B cell (primary cell): ENCODE measurements around the gene TMEM52. TPM values are rescaled to one million over a fixed set of nuclear protein-coding genes. Genes with fewer than 3 reads are reported as not detected.

ENCODE experiments used
- ATAC-seq: fragments of 200-7000 bp; cut with Tn5 transposase; one replicate; pipeline ENCODE4 v1.10.0; 2021; ENCODE audit warnings: low read depth, mild to moderate bottlenecking, moderate number of reproducible peaks, moderate library complexity
- CTCF ChIA-PET: fragments of 350-600 bp; sonication (Branson Sonifier 250); formaldehyde crosslinking; loops from one replicate; lab custom pipeline; 2021; ENCODE audit warnings: antibody characterized with exemption, inconsistent platforms; lab: Charles Lee
- POLR2A ChIA-PET: fragments of 350-600 bp; sonication (Branson Sonifier 250); formaldehyde crosslinking; loops from one replicate; lab custom pipeline; 2021; ENCODE audit warnings: antibody characterized with exemption; lab: Charles Lee
- DNase-seq: peaks from one replicate; pipeline ENCODE4 v3.0.0; 2013
- H2AFZ ChIP-seq: 2 replicates; pipeline ENCODE4 v1.6.1; 2012; ENCODE audit warnings: mild to moderate bottlenecking, low read depth, low read length; ENCODE audit not compliant: insufficient read depth, poor library complexity, severe bottlenecking
- H3K27ac ChIP-seq, 2 donors: 1 replicate in 1 of 2; 2 replicates in 1 of 2; pipeline ENCODE4 v1.5.1; 2012 to 2013; ENCODE audit warnings: low read length in 2 of 2, mild to moderate bottlenecking in 2 of 2, moderate library complexity in 1 of 2
- H3K27me3 ChIP-seq, 4 experiments: fragments of 200-600 bp in 1 of 4; sonication (generic) in 1 of 4; replicated peaks in 1 of 4; 1 replicate in 2 of 4; 2 replicates in 2 of 4; pipeline versions ENCODE4 v1.6.1 to v1.7.0; 2013 to 2016; ENCODE audit warnings: low read length in 3 of 4, mild to moderate bottlenecking in 2 of 4, mixed read lengths in 1 of 4, moderate library complexity in 1 of 4; ENCODE audit not compliant: insufficient read depth in 4 of 4, control insufficient read depth in 3 of 4; ENCODE audit errors: control extremely low read depth in 1 of 4
- H3K36me3 ChIP-seq, 2 experiments: replicated peaks in 1 of 2; 1 replicate in 1 of 2; 2 replicates in 1 of 2; pipeline versions ENCODE4 v1.6.1 to v1.7.1; 2013; ENCODE audit warnings: low read length in 1 of 2; ENCODE audit not compliant: insufficient read depth in 2 of 2, control insufficient read depth in 1 of 2; ENCODE audit errors: control extremely low read depth in 1 of 2, extremely low read depth in 1 of 2
- H3K4me1 ChIP-seq, 2 donors: fragments of 200-600 bp in 1 of 2; sonication (generic) in 1 of 2; 1 replicate in 1 of 2; 2 replicates in 1 of 2; pipeline versions ENCODE4 v1.5.1 to v1.6.1; 2013 to 2017; ENCODE audit warnings: low read length in 2 of 2; ENCODE audit not compliant: control insufficient read depth in 2 of 2, insufficient read depth in 2 of 2
- H3K4me2 ChIP-seq: replicated peaks from 2 replicates; pipeline ENCODE3; 2012; ENCODE audit warnings: mild to moderate bottlenecking, low read depth, low read length; ENCODE audit not compliant: poor library complexity, severe bottlenecking
- H3K4me3 ChIP-seq, 5 experiments: fragments of 200-600 bp in 1 of 5; sonication (generic) in 1 of 5; 1 replicate in 3 of 5; 2 replicates in 2 of 5; pipeline versions ENCODE4 v1.5.1 to v1.7.0; 2011 to 2016; ENCODE audit warnings: low read length in 4 of 5, mild to moderate bottlenecking in 4 of 5, low read depth in 2 of 5, control low read depth in 1 of 5, moderate library complexity in 1 of 5; ENCODE audit not compliant: insufficient read depth in 1 of 5; ENCODE audit errors: control extremely low read depth in 1 of 5, extremely low read depth in 1 of 5
- H3K79me2 ChIP-seq: fragments of 200-600 bp; sonication (generic); one replicate; pipeline ENCODE4 v1.6.0; 2016; ENCODE audit warnings: low read length; ENCODE audit not compliant: control insufficient read depth, insufficient read depth
- H3K9ac ChIP-seq: fragments of 200-600 bp; sonication (generic); 2 replicates; pipeline ENCODE4 v1.6.1; 2017; ENCODE audit warnings: mild to moderate bottlenecking, low read length, moderate library complexity
- H3K9me3 ChIP-seq, 3 donors: one replicate each; pipeline versions ENCODE4 v1.6.1 to v1.7.1; 2013; ENCODE audit warnings: low read length in 2 of 3; ENCODE audit not compliant: control insufficient read depth in 2 of 3, insufficient read depth in 1 of 3; ENCODE audit errors: control extremely low read depth in 1 of 3
- H4K20me1 ChIP-seq: 2 replicates; pipeline ENCODE4 v1.6.0; 2012; ENCODE audit warnings: mild to moderate bottlenecking, low read length; ENCODE audit not compliant: insufficient read depth, control insufficient read depth, poor library complexity, severe bottlenecking
- H3K27ac Mint-ChIP-seq: one replicate; pipeline ENCODE4 v1.8.0; 2021; ENCODE audit warnings: mixed read lengths
- H3K27me3 Mint-ChIP-seq: one replicate; pipeline ENCODE4 v1.8.0; 2021; ENCODE audit warnings: mixed read lengths
- H3K4me1 Mint-ChIP-seq: one replicate; pipeline ENCODE4 v1.8.0; 2021; ENCODE audit warnings: mixed read lengths
- H3K4me3 Mint-ChIP-seq: one replicate; pipeline ENCODE4 v1.8.0; 2021; ENCODE audit warnings: mixed read lengths
- H3K9me3 Mint-ChIP-seq: one replicate; pipeline ENCODE4 v1.8.0; 2022; ENCODE audit warnings: mixed read lengths; ENCODE audit not compliant: insufficient read depth
- EZH2 ChIP-seq: IDR thresholded peaks from 2 replicates; pipeline ENCODE4 v1.6.1; 2012; ENCODE audit warnings: borderline replicate concordance, low read depth, mild to moderate bottlenecking, moderate library complexity, low read length; ENCODE audit not compliant: insufficient read depth, poor library complexity, severe bottlenecking
- whole genome bisulfite sequencing: methylation state at CpG from one replicate; pipeline ENCODE4 v1.1.5; 2013; ENCODE audit warnings: missing lambda C conversion rate; ENCODE audit not compliant: insufficient coverage; 5-methylcytosine and 5-hydroxymethylcytosine counted together
- intact Hi-C: fragments of 100-400 bp; cut with micrococcal nuclease; formaldehyde crosslinking; loops from one replicate; pipeline ENCODE4 v1.10.0; 2022
- polyA plus RNA-seq: library from polyadenylated mRNA; depleted of rRNA; stranded (reverse); fragments of >200 nt; gene quantifications from 2 replicates; pipeline ENCODE4 v1.2.3, GENCODE V29; 2012
- total RNA-seq, 2 donors: library from RNA; stranded (reverse); fragments of 120-200 nt in 1 of 2; gene quantifications; 1 replicate in 1 of 2; 2 replicates in 1 of 2; pipeline versions ENCODE4 v1.2.3 to v1.2.4, GENCODE V29; 2013 to 2022
- TF ChIP-seq, protein P1 (sequence below): fragments of 200-600 bp; IDR thresholded peaks from one replicate; pipeline ENCODE4 v1.8.0; 2022; ENCODE audit warnings: antibody characterized with exemption, mild to moderate bottlenecking

The TMEM52 gene
- total and polyA plus RNA-seq, 2 donors (not counting 1 experiment from before 2014, with no cell fraction given), result 0.69 to 1.00 TPM

DNA sequence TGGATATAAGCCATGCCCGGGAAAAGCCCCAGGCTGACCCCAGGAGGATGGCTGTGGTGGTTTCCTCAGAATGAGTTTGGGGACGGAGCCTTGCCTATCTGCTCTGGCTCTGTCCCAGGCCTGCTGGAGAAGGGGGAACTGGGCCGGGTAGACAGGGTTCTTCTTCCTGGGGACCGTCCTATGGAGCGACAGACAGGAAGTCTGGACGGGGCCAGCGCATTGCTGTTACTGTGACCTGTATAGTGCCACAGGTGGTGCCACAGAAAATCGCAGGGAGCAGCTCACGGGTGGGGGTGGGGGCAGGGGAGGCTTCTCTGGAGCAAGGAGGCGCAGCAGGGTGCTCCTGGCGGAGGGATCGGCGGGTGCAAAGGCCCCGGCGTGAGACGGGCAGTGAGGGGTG lies 48.1 kb upstream of the TMEM52 start:
- no peaks in the 10 kb centered on the region for H3K4me1 ChIP-seq
- no peaks in the 10 kb centered on the region for H3K4me1 Mint-ChIP-seq
- H4K20me1 ChIP-seq, result no peaks in the 10 kb centered on the region
- H3K27me3 ChIP-seq, result peaks cover 0 to 3% (median 0%) of the 10 kb centered on the region in 4 experiments
- ChIA-PET CTCF (no interaction called here), POLR2A (interaction anchor here (0.7 kb wide), 1 partner anchor 1126 kb away, joined by 6 read pairs; no protein-coding TSS in a partner anchor)
- intact Hi-C loops, result no loop called here
- H3K27ac ChIP-seq, result no peak overlapping the region
- no peak overlapping the region for H3K9ac ChIP-seq
- no peak overlapping the region for H3K4me3 Mint-ChIP-seq
- no peak overlapping the region for H2AFZ ChIP-seq
- no peak overlapping the region for H3K27ac Mint-ChIP-seq
- peaks cover 0 to 24% (median 0%) of the 10 kb centered on the region in 3 donors for H3K9me3 ChIP-seq
- TF ChIP-seq, protein P1, sequence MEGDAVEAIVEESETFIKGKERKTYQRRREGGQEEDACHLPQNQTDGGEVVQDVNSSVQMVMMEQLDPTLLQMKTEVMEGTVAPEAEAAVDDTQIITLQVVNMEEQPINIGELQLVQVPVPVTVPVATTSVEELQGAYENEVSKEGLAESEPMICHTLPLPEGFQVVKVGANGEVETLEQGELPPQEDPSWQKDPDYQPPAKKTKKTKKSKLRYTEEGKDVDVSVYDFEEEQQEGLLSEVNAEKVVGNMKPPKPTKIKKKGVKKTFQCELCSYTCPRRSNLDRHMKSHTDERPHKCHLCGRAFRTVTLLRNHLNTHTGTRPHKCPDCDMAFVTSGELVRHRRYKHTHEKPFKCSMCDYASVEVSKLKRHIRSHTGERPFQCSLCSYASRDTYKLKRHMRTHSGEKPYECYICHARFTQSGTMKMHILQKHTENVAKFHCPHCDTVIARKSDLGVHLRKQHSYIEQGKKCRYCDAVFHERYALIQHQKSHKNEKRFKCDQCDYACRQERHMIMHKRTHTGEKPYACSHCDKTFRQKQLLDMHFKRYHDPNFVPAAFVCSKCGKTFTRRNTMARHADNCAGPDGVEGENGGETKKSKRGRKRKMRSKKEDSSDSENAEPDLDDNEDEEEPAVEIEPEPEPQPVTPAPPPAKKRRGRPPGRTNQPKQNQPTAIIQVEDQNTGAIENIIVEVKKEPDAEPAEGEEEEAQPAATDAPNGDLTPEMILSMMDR, result no peak
- TF ChIP-seq EZH2, result no peak
- WGBS, result 53% methylated on average over 14 of the region's 16 CpGs
- H3K9me3 Mint-ChIP-seq, result no peaks in the 10 kb centered on the region
- no peak overlapping the region for H3K4me2 ChIP-seq
- H3K4me3 ChIP-seq, result no peak overlapping the region
- DNase-seq (no peak), ATAC-seq (no peak)
- peaks cover 12% of the 10 kb centered on the region for H3K27me3 Mint-ChIP-seq
- no peaks in the 10 kb centered on the region for H3K79me2 ChIP-seq
- H3K36me3 ChIP-seq, result no peaks in the 10 kb centered on the region

DNA sequence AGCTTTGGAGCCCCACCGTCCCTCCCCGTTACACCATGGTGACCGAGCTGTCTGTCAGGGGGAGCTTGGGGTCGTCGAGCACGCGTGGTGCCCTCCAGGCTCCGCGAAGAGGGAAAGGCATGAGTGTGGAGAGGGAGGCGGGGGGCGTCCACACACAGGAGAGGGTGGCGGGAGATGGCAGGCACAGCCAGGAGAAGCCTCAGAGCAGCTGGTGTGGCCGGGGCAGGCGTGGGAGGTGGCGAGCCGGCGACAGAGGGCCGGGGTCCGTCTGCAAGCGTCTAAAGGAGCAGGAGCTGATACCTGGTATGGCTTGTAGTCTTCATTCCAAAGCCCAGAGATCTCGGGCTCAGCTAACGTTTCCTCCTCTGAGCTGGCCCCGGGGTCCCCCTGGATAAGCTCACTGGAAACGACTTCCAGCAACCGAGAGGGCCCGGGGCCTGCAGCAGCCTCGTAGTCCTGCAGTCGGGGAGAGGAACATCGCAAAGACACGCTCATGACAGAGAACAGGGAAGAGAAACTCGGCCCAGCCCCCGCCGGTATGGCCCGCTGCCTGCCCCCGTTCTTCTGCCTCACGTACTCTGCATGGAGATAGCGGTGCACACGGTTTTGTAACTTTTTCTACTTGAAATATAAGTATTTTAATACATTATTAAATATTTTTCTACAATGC lies 47.1 kb upstream of the TMEM52 start:
- ATAC-seq (no peak), DNase-seq (no peak)
- Histone ChIP-seq H3K4me3 (no peak overlapping the region), H3K27ac (no peak overlapping the region), H3K36me3 (no peaks in the 10 kb centered on the region), H3K79me2 (no peaks in the 10 kb centered on the region), H3K9ac (no peak overlapping the region), H3K9me3 (peaks cover 0 to 16% (median 0%) of the 10 kb centered on the region in 3 donors), H4K20me1 (no peaks in the 10 kb centered on the region), H3K27me3 (peaks cover 0 to 4% (median 0%) of the 10 kb centered on the region in 4 experiments), H3K4me2 (no peak overlapping the region), H2AFZ (no peak overlapping the region), H3K4me1 (no peaks in the 10 kb centered on the region)
- no peak for TF ChIP-seq EZH2
- TF ChIP-seq, protein P1, result no peak
- WGBS, result 77% methylated on average over 30 of the region's 38 CpGs
- Mint-ChIP-seq H3K27ac (no peak overlapping the region), H3K4me1 (no peaks in the 10 kb centered on the region), H3K9me3 (no peaks in the 10 kb centered on the region), H3K4me3 (no peak overlapping the region), H3K27me3 (peaks cover 12% of the 10 kb centered on the region)
- intact Hi-C loops, result no loop called here
- POLR2A ChIA-PET, result no interaction called here
- CTCF ChIA-PET, result no interaction called here
